GM23248 (cell line): ENCODE data around the gene HIC1. TPM values are rescaled to one million over a fixed set of nuclear protein-coding genes. Genes with fewer than 3 reads are reported as not detected.

Experiments
- DNase-seq: peaks from one replicate; pipeline ENCODE4 v3.0.0-alpha.2; 2015
- H2AFZ ChIP-seq: fragments of 200-600 bp; sonication (generic); 2 replicates; pipeline ENCODE4 v1.6.1; 2016; ENCODE audit warnings: antibody characterized with exemption
- H3F3A ChIP-seq: fragments of 200-600 bp; sonication (generic); 2 replicates; pipeline ENCODE4 v1.6.1; 2016; ENCODE audit warnings: mild to moderate bottlenecking, antibody characterized with exemption, mixed run types; ENCODE audit not compliant: insufficient read depth
- H3K27ac ChIP-seq: fragments of 200-600 bp; sonication (generic); 2 replicates; pipeline ENCODE4 v1.5.1; 2016; ENCODE audit warnings: mild to moderate bottlenecking
- H3K27me3 ChIP-seq: fragments of 200-600 bp; sonication (generic); replicated peaks from 2 replicates; pipeline ENCODE4 v1.6.1; 2016; ENCODE audit warnings: mild to moderate bottlenecking; ENCODE audit not compliant: insufficient read depth
- H3K36me3 ChIP-seq: fragments of 200-600 bp; sonication (generic); 2 replicates; pipeline ENCODE4 v1.6.1; 2016; ENCODE audit warnings: low read depth, mild to moderate bottlenecking
- H3K4me1 ChIP-seq: fragments of 200-600 bp; sonication (generic); 2 replicates; pipeline ENCODE4 v1.6.1; 2016; ENCODE audit warnings: mild to moderate bottlenecking; ENCODE audit not compliant: insufficient read depth
- H3K4me2 ChIP-seq: fragments of 200-600 bp; sonication (generic); one replicate; pipeline ENCODE4 v1.6.1; 2016; ENCODE audit warnings: mild to moderate bottlenecking; ENCODE audit not compliant: unreplicated experiment
- H3K4me3 ChIP-seq: fragments of 200-600 bp; sonication (generic); 2 replicates; pipeline ENCODE4 v1.5.1; 2016; ENCODE audit warnings: mild to moderate bottlenecking
- H3K79me2 ChIP-seq: fragments of 200-600 bp; sonication (generic); 2 replicates; pipeline ENCODE4 v1.6.1; 2016; ENCODE audit warnings: mild to moderate bottlenecking; ENCODE audit not compliant: insufficient read depth
- H3K9ac ChIP-seq: fragments of 200-600 bp; sonication (generic); 2 replicates; pipeline ENCODE4 v1.6.1; 2016; ENCODE audit warnings: mild to moderate bottlenecking
- H3K9me2 ChIP-seq: fragments of 200-600 bp; sonication (generic); 2 replicates; pipeline ENCODE4 v1.6.1; 2016; ENCODE audit warnings: mixed run types, mild to moderate bottlenecking, moderate library complexity; ENCODE audit not compliant: insufficient read depth
- H3K9me3 ChIP-seq: fragments of 200-600 bp; sonication (generic); one replicate; pipeline ENCODE4 v1.6.1; 2017; ENCODE audit warnings: low read depth
- H4K20me1 ChIP-seq: fragments of 200-600 bp; sonication (generic); 2 replicates; pipeline ENCODE4 v1.6.0; 2016; ENCODE audit not compliant: insufficient read depth
- EZH2 ChIP-seq: fragments of 200-600 bp; sonication (generic); IDR thresholded peaks from 2 replicates; pipeline ENCODE4 v1.6.1; 2018; ENCODE audit warnings: antibody characterized with exemption, mild to moderate bottlenecking; ENCODE audit not compliant: insufficient read depth, poor library complexity, severe bottlenecking
- EZH2phosphoT487 ChIP-seq: fragments of 200-600 bp; sonication (generic); IDR thresholded peaks from 2 replicates; pipeline ENCODE4 v1.6.1; 2018; ENCODE audit warnings: antibody characterized with exemption, moderate library complexity, mild to moderate bottlenecking, low read depth; ENCODE audit not compliant: insufficient read depth
- WGBS, 2 experiments: methylation state at CpG; one replicate each; pipeline ENCODE4 v1.1.6; 2015 to 2017; ENCODE audit warnings: low lambda C conversion rate in 2 of 2, low coverage in 1 of 2; ENCODE audit errors: missing lambda C conversion rate in 2 of 2; 5-methylcytosine and 5-hydroxymethylcytosine counted together
- in situ Hi-C: fragments of 300-500 bp; cut with MboI; formaldehyde crosslinking; loops from 2 replicates; pipeline ENCODE4 v1.15.0; 2020
- polyA plus RNA-seq: library from polyadenylated mRNA; unstranded; fragments of >200 nt; fragmentation: Nextera tagmentation; extraction: Ambion mirVana; gene quantifications from 2 replicates; pipeline ENCODE4 v1.2.1, GENCODE V29; 2016
- total RNA-seq: library from RNA; depleted of rRNA; stranded (reverse); fragments of >200 nt; shearing (Covaris generic); gene quantifications from 2 replicates; pipeline ENCODE4 v1.2.3, GENCODE V29; 2014

The HIC1 gene
- total and polyA plus RNA-seq, 2 experiments from 2014 or later: 1.6 to 35.0 TPM

DNA sequence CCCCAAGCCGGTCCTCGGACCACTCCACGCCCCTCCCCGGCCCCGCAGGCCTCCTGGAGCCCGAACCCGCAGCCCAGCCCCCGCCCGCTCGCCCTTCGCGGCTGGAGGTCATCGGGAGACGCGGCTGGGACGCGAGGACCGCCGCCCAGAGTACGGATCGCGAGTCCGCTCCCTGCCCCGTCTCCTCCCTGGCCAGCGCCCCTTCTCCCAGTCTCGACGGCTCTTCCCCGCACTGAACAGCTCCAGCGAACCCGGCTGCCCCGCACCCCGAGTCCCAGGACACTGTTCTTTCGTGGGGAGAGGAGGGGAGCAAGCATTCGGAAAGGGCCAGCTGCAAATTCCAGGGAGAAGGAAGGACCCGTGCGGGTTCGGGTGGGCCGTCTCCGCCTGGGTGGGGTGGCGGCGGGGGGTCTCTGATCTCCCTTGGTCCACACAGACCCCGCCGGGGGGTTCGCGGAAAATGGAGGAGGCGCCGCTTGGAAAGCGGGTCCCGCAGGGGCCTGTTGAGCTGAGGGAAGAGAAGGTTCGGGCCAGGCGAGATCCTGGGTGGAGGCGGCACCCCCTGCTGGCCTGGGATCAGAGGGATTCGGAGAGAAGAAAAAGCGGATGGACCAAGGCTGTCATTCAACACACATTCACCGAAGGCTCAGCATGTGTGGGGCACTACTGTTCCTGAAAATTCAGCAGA lies 29.1 kb upstream of the HIC1 start:
- in situ Hi-C loops: loop anchor here (5.0 kb wide), 1 partner anchor 118 kb away; no protein-coding TSS in a partner anchor

GRCh38 chr17:2027528-2028233 lies 27.2 kb upstream of the HIC1 start:
- Histone ChIP-seq H3K9ac (no peak overlapping the region), H3F3A (no peaks in the 10 kb centered on the region), H3K4me3 (no peak overlapping the region), H3K9me3 (no peaks in the 10 kb centered on the region), H3K27me3 (no peaks in the 10 kb centered on the region; the same call in 1 of the 2 replicates), H3K36me3 (no peaks in the 10 kb centered on the region), H3K4me2 (no peak overlapping the region), H2AFZ (no peak overlapping the region), H3K27ac (no peak overlapping the region), H3K9me2 (no peaks in the 10 kb centered on the region), H3K79me2 (peaks cover 19% of the 10 kb centered on the region), H4K20me1 (no peaks in the 10 kb centered on the region), H3K4me1 (peaks cover 12% of the 10 kb centered on the region)
- TF ChIP-seq EZH2phosphoT487 (no peak), EZH2 (no peak)
- in situ Hi-C loops: loop anchor here (5.0 kb wide), 1 partner anchor 120 kb away; no protein-coding TSS in a partner anchor
- DNase-seq: no peak
- WGBS, 2 experiments: 62 to 67% methylated on average over 11 of the region's 11 CpGs

More for the DNA sequence above, 29.1 kb upstream of the HIC1 start:
- H3K9me2 ChIP-seq: no peaks in the 10 kb centered on the region
- H3F3A ChIP-seq: no peaks in the 10 kb centered on the region
- H3K4me1 ChIP-seq: peaks cover under 1% of the 10 kb centered on the region; the same call in 1 of the 2 replicates
- no peak overlapping the region for H3K27ac ChIP-seq
- 0 out of 2 replicates have a peak, but pooled peaks have one; percentile 46 for TF ChIP-seq EZH2phosphoT487
- peak; percentile 83 for TF ChIP-seq EZH2
- peak; percentile 80 for DNase-seq
- 1 to 2% methylated on average over 45 to 53 of the region's 55 CpGs for WGBS, 2 experiments
- H3K9ac ChIP-seq: peak overlapping the region; percentile 2; the same call in 1 of the 2 replicates
- H3K79me2 ChIP-seq: peaks cover 1% of the 10 kb centered on the region
- peak overlapping the region; percentile 65 for H3K4me3 ChIP-seq
- no peaks in the 10 kb centered on the region for H4K20me1 ChIP-seq
- H3K4me2 ChIP-seq: peak overlapping the region; percentile 72
- H3K36me3 ChIP-seq: no peaks in the 10 kb centered on the region
- no peaks in the 10 kb centered on the region; the same call in 1 of the 2 replicates for H3K27me3 ChIP-seq
- no peaks in the 10 kb centered on the region for H3K9me3 ChIP-seq
- peak overlapping the region; percentile 73 for H2AFZ ChIP-seq

GRCh38 chr17:2028234-2028614 lies 26.7 kb upstream of the HIC1 start:
- no peak overlapping the region for H3K9ac ChIP-seq
- no peak for DNase-seq
- no peaks in the 10 kb centered on the region for H3K9me3 ChIP-seq
- peaks cover 17% of the 10 kb centered on the region for H3K4me1 ChIP-seq
- no peaks in the 10 kb centered on the region; the same call in 1 of the 2 replicates for H3K27me3 ChIP-seq
- no peak overlapping the region for H3K27ac ChIP-seq
- H3K4me2 ChIP-seq: no peak overlapping the region
- H3K79me2 ChIP-seq: peaks cover 19% of the 10 kb centered on the region
- H3F3A ChIP-seq: 0 out of 2 replicates have a peak, but pooled peaks cover 4% of the 10 kb centered on the region
- H3K4me3 ChIP-seq: no peak overlapping the region
- no peak overlapping the region for H2AFZ ChIP-seq
- 58 to 65% methylated on average over 5 of the region's 5 CpGs for WGBS, 2 experiments
- in situ Hi-C loops: loop anchor here (5.0 kb wide), 1 partner anchor 121 kb away; no protein-coding TSS in a partner anchor
- no peaks in the 10 kb centered on the region for H3K9me2 ChIP-seq
- H3K36me3 ChIP-seq: no peaks in the 10 kb centered on the region
- TF ChIP-seq EZH2phosphoT487 (no peak), EZH2 (no peak)
- no peaks in the 10 kb centered on the region for H4K20me1 ChIP-seq

DNA sequence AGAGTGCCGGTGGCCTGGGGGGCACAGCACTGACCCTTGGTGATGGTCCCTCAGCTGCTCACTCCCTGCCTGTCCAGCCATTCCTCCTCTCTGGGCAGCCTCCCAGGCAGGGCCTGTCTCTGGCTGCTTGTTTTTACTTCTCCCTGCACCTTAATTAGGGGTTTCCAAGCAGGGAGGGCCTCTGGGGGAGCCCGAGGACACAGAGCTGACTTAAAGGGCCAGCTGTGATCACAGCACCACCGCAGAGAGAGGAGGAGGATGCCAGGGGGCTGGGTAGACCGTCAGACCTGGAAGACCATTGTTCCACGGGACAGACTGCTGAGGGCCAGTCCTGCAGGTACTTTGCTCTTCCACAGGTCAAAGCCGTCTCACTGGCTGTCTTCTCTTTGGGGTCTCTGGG lies 26.2 kb upstream of the HIC1 start:
- no peak overlapping the region for H3K27ac ChIP-seq
- H3K9me3 ChIP-seq: no peaks in the 10 kb centered on the region
- WGBS, 2 experiments: 49 to 51% methylated on average over 6 of the region's 6 CpGs
- TF ChIP-seq EZH2phosphoT487: no peak
- TF ChIP-seq EZH2: no peak
- H2AFZ ChIP-seq: no peak overlapping the region
- H3K4me3 ChIP-seq: no peak overlapping the region
- H3K27me3 ChIP-seq: no peaks in the 10 kb centered on the region; the same call in 1 of the 2 replicates
- no peaks in the 10 kb centered on the region for H3K36me3 ChIP-seq
- H3K4me2 ChIP-seq: no peak overlapping the region
- H3K9ac ChIP-seq: no peak overlapping the region
- H3F3A ChIP-seq: peaks cover 9% of the 10 kb centered on the region; the same call in 1 of the 2 replicates
- DNase-seq: no peak
- H3K9me2 ChIP-seq: no peaks in the 10 kb centered on the region
- H3K4me1 ChIP-seq: peaks cover 22% of the 10 kb centered on the region
- peaks cover 19% of the 10 kb centered on the region for H3K79me2 ChIP-seq
- H4K20me1 ChIP-seq: no peaks in the 10 kb centered on the region
- in situ Hi-C loops: loop anchor here (5.0 kb wide), 1 partner anchor 121 kb away; no protein-coding TSS in a partner anchor
